ENCODE data around the gene CETN1. TPM values are rescaled to one million over a fixed set of nuclear protein-coding genes. Genes with fewer than 3 reads are reported as not detected.
A peak's percentile ranks its signal among the peaks of the same experiment; 100 is the strongest.

CETN1 gene
- total RNA-seq, 4 donors from 2014 or later: not detected

DNA sequence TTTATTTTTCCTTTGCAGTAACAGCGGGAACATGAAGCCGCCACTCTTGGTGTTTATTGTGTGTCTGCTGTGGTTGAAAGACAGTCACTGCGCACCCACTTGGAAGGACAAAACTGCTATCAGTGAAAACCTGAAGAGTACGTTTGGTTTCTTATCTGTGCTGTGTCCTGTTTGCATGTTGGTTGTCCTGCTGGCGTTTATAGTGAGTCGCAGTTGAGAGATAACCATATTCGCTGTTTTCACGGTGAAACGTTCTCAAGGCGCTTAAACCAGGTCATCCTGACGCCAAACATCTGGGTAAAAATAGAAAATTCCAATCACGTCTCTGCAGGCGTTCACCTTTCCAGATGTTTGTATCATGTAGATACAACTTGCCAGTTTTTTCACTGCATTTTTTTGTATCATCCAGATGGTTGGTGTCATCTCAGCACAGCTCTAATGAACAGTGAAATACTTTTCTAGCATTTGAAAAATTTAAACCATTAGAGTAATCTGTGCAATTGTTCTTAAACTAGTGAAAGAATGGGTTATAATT lies 37.9 kb downstream of the CETN1 start:
- Histone ChIP-seq H3K36me3 (no peaks in the 10 kb centered on the region), H3K27ac (no peak overlapping the region), H3K4me3 (no peak overlapping the region), H3K4me1 (peaks cover 0 to 13% (median 0%) of the 10 kb centered on the region in 3 donors), H3K9me3 (no peaks in the 10 kb centered on the region), H3K27me3 (no peaks in the 10 kb centered on the region)
- WGBS, 2 donors (ENCODE audit: low coverage in 1 of 2): 70 to 71% methylated on average over 12 to 13 of the region's 13 CpGs
- no peak for TF ChIP-seq POLR2A (IDR thresholded peaks at IDR 0.05)
- TF ChIP-seq POLR2AphosphoS5 (IDR thresholded peaks at IDR 0.05): no peak
- no peak for TF ChIP-seq EP300 (IDR thresholded peaks at IDR 0.05)
- TF ChIP-seq, protein P1, sequence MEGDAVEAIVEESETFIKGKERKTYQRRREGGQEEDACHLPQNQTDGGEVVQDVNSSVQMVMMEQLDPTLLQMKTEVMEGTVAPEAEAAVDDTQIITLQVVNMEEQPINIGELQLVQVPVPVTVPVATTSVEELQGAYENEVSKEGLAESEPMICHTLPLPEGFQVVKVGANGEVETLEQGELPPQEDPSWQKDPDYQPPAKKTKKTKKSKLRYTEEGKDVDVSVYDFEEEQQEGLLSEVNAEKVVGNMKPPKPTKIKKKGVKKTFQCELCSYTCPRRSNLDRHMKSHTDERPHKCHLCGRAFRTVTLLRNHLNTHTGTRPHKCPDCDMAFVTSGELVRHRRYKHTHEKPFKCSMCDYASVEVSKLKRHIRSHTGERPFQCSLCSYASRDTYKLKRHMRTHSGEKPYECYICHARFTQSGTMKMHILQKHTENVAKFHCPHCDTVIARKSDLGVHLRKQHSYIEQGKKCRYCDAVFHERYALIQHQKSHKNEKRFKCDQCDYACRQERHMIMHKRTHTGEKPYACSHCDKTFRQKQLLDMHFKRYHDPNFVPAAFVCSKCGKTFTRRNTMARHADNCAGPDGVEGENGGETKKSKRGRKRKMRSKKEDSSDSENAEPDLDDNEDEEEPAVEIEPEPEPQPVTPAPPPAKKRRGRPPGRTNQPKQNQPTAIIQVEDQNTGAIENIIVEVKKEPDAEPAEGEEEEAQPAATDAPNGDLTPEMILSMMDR (IDR thresholded peaks at IDR 0.05): no peak
- ATAC-seq: no peak

DNA sequence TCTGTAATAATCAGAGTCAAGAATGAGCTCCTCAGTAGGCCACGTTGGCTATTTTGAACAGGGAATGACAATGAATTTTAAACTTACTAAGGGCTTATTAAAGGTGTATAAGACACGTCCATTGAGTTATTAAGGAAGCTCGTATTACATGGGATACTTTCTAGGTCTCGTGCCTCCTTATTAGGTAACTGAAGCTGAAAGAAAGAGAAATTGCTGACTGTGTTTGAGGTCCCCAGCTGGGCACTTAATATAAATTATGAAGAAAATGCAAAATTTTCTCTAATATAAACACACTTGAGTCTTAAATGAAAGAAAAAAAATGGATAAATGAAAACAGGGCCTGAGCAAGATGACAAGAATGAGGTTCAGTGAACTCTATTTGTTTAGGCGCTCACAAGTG lies 38.4 kb downstream of the CETN1 start:
- whole genome bisulfite sequencing, 2 donors (ENCODE audit: low coverage in 1 of 2): 80 to 82% methylated on average over 5 of the region's 5 CpGs
- Histone ChIP-seq H3K9me3 (no peaks in the 10 kb centered on the region), H3K27me3 (no peaks in the 10 kb centered on the region), H3K36me3 (no peaks in the 10 kb centered on the region), H3K27ac (no peak overlapping the region), H3K4me3 (no peak overlapping the region), H3K4me1 (peaks cover 0 to 13% (median 0%) of the 10 kb centered on the region in 3 donors)
- TF ChIP-seq POLR2A (IDR thresholded peaks at IDR 0.05) (no peak), EP300 (IDR thresholded peaks at IDR 0.05) (no peak), POLR2AphosphoS5 (IDR thresholded peaks at IDR 0.05) (no peak)
- TF ChIP-seq, protein P1 (IDR thresholded peaks at IDR 0.05): no peak
- no peak for ATAC-seq

GRCh38 chr18:621291-622043 lies 41.3 kb downstream of the CETN1 start:
- Histone ChIP-seq H3K9me3 (no peaks in the 10 kb centered on the region), H3K27ac (no peak overlapping the region), H3K4me3 (no peak overlapping the region), H3K27me3 (no peaks in the 10 kb centered on the region), H3K4me1 (peaks cover 0 to 15% (median 0%) of the 10 kb centered on the region in 3 donors), H3K36me3 (no peaks in the 10 kb centered on the region)
- 45 to 62% methylated on average over 3 of the region's 7 CpGs for WGBS, 2 donors (ENCODE audit: low coverage in 1 of 2)
- TF ChIP-seq POLR2A (IDR thresholded peaks at IDR 0.05) (no peak), EP300 (IDR thresholded peaks at IDR 0.05) (no peak), POLR2AphosphoS5 (IDR thresholded peaks at IDR 0.05) (no peak)
- TF ChIP-seq, protein P1 (IDR thresholded peaks at IDR 0.05): no peak
- ATAC-seq: peak; percentile 60

- no peaks in the 10 kb centered on the region for H3K27me3 ChIP-seq
- no peak overlapping the region for H3K27ac ChIP-seq
- no peaks in the 10 kb centered on the region for H3K36me3 ChIP-seq
- no peak for ATAC-seq
- peaks cover 0 to 18% (median 0%) of the 10 kb centered on the region in 3 donors for H3K4me1 ChIP-seq
- no peak overlapping the region for H3K4me3 ChIP-seq
- 79 to 82% methylated on average over 6 of the region's 6 CpGs for WGBS, 2 donors (ENCODE audit: low coverage in 1 of 2)
- H3K9me3 ChIP-seq: no peaks in the 10 kb centered on the region
- TF ChIP-seq EP300 (IDR thresholded peaks at IDR 0.05) (no peak), POLR2AphosphoS5 (IDR thresholded peaks at IDR 0.05) (no peak), POLR2A (IDR thresholded peaks at IDR 0.05) (no peak)
- TF ChIP-seq, protein P1 (IDR thresholded peaks at IDR 0.05): no peak
These were observed 42.1 kb downstream of the CETN1 start for GRCh38 chr18:622289-622688.

Measured in gastroesophageal sphincter (tissue), 4 donors.